ENCODE measurements around the gene CFI.

- TF ChIP-seq POLR2AphosphoS5 (IDR thresholded peaks at IDR 0.05) (no peak), POLR2A (IDR thresholded peaks at IDR 0.05) (no peak)
- TF ChIP-seq, protein P1, sequence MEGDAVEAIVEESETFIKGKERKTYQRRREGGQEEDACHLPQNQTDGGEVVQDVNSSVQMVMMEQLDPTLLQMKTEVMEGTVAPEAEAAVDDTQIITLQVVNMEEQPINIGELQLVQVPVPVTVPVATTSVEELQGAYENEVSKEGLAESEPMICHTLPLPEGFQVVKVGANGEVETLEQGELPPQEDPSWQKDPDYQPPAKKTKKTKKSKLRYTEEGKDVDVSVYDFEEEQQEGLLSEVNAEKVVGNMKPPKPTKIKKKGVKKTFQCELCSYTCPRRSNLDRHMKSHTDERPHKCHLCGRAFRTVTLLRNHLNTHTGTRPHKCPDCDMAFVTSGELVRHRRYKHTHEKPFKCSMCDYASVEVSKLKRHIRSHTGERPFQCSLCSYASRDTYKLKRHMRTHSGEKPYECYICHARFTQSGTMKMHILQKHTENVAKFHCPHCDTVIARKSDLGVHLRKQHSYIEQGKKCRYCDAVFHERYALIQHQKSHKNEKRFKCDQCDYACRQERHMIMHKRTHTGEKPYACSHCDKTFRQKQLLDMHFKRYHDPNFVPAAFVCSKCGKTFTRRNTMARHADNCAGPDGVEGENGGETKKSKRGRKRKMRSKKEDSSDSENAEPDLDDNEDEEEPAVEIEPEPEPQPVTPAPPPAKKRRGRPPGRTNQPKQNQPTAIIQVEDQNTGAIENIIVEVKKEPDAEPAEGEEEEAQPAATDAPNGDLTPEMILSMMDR (IDR thresholded peaks at IDR 0.05), result no peak
These were observed 37.4 kb downstream of the CFI start for GRCh38 chr4:109764376-109764775.

All from suprapubic skin (tissue), 4 donors.